ENCODE data around the gene NHLRC1. TPM values are rescaled to one million over a fixed set of nuclear protein-coding genes. Genes with fewer than 3 reads are reported as not detected.

The NHLRC1 gene
- total and polyA plus RNA-seq, 11 donors, result 0.56 to 2.6 (median 1.3) TPM

DNA sequence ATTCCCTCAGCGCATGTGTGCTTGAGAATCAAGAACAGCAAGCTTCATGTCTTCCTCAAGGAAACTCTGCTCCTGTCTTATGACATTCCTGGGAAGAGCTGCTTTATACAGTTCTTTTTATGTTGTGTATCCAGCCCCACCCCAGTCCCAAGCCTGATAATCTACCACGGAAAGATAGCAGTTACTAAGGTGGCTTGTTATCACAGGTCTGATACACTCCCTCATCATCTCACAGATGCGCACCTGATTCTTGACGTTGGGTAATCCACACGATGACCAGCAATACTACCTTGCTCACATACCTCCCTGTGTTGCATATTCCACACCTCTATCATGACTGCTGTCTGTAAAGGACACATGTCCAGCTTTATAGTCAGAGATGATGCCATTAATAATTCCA lies 3.2 kb downstream of the NHLRC1 start:
- Histone ChIP-seq H3K27me3 (no peaks in the 10 kb centered on the region), H3K9me3 (peaks cover 0 to 16% (median 0%) of the 10 kb centered on the region in 12 donors), H3K36me3 (no peaks in the 10 kb centered on the region), H3K4me1 (peaks cover 0 to 18% (median 9%) of the 10 kb centered on the region in 12 donors), H3K4me3 (no peak overlapping the region), H3K27ac (no peak overlapping the region)
- intact Hi-C loops (cut with DNase I), result loop anchor here in 2 of 10 donors (5.0 to 10.0 kb wide), 2 partner anchors 124 to 127 kb away; no protein-coding TSS in a partner anchor
- ATAC-seq, result no peak
- DNase-seq, result no peak
- 53 to 74% (median 72%) methylated on average over 5 of the region's 5 CpGs for WGBS, 4 donors
- TF ChIP-seq, protein P1, sequence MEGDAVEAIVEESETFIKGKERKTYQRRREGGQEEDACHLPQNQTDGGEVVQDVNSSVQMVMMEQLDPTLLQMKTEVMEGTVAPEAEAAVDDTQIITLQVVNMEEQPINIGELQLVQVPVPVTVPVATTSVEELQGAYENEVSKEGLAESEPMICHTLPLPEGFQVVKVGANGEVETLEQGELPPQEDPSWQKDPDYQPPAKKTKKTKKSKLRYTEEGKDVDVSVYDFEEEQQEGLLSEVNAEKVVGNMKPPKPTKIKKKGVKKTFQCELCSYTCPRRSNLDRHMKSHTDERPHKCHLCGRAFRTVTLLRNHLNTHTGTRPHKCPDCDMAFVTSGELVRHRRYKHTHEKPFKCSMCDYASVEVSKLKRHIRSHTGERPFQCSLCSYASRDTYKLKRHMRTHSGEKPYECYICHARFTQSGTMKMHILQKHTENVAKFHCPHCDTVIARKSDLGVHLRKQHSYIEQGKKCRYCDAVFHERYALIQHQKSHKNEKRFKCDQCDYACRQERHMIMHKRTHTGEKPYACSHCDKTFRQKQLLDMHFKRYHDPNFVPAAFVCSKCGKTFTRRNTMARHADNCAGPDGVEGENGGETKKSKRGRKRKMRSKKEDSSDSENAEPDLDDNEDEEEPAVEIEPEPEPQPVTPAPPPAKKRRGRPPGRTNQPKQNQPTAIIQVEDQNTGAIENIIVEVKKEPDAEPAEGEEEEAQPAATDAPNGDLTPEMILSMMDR (IDR thresholded peaks at IDR 0.05), result no peak
- TF ChIP-seq POLR2A (IDR thresholded peaks at IDR 0.05), result no peak

DNA sequence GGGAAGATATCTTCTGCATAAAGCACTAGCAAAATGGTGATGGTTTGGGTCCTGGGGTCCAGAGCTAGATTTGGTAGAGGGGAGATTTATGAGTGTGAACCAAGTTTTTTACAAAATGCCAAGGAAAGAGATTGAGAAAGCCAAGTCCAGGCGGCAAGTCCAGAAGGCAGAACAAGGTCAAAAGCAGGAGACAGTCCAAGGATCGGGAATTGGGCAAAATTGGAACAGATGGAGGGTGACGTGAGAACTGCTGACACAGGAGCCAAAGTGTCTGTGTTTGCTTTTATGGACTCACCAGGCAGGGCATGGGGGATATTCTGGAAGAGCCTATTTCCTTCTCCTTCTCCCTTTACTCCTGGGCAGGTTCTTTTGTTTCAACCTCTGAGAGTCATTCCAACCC lies 4.1 kb downstream of the NHLRC1 start:
- intact Hi-C loops (cut with DNase I), result loop anchor here in 2 of 10 donors (5.0 to 10.0 kb wide), 2 partner anchors 124 to 126 kb away; no protein-coding TSS in a partner anchor
- peaks cover 0 to 16% (median 9%) of the 10 kb centered on the region in 12 donors for H3K4me1 ChIP-seq
- no peaks in the 10 kb centered on the region for H3K36me3 ChIP-seq
- no peaks in the 10 kb centered on the region for H3K27me3 ChIP-seq
- H3K4me3 ChIP-seq, result no peak overlapping the region
- no peak for ATAC-seq
- H3K27ac ChIP-seq, result no peak overlapping the region
- DNase-seq, result no peak
- WGBS, 4 donors, result 69 to 79% (median 75%) methylated on average over 3 of the region's 3 CpGs
- no peak for TF ChIP-seq POLR2A (IDR thresholded peaks at IDR 0.05)
- TF ChIP-seq, protein P1 (IDR thresholded peaks at IDR 0.05), result no peak
- peaks cover 0 to 16% (median 0%) of the 10 kb centered on the region in 12 donors for H3K9me3 ChIP-seq

DNA sequence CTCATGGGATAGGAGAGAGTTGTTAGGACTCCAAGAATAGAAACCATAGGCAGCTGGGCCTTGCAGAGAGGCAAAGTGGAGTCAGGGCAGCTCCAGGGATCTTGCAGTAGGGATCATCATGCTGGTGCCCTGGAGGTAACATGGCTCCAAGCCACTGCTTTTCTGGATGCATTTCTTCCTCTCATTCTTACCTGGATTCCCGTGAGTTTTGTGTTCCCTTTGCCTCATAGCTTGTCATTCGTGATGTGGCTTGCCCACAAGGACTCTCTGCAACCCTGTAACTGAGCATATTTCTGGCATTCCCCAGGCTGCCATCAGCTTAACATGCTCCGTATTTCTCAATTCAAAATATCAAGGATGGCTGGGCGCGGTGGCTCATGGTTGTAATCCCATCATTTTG lies 5.3 kb downstream of the NHLRC1 start:
- 90 to 94% (median 91%) methylated on average over 5 of the region's 5 CpGs for whole genome bisulfite sequencing, 4 donors
- Histone ChIP-seq H3K27me3 (no peaks in the 10 kb centered on the region), H3K9me3 (peaks cover 0 to 16% (median 0%) of the 10 kb centered on the region in 12 donors), H3K4me1 (peaks cover 0 to 7% (median 5%) of the 10 kb centered on the region in 12 donors), H3K36me3 (no peaks in the 10 kb centered on the region), H3K27ac (no peak overlapping the region), H3K4me3 (no peak overlapping the region)
- DNase-seq (no peak), ATAC-seq (no peak)
- intact Hi-C loops (cut with DNase I), result loop anchor here in 2 of 10 donors (5.0 to 10.0 kb wide), 2 partner anchors 122 to 125 kb away; no protein-coding TSS in a partner anchor
- no peak for TF ChIP-seq POLR2A (IDR thresholded peaks at IDR 0.05)
- TF ChIP-seq, protein P1 (IDR thresholded peaks at IDR 0.05), result no peak

DNA sequence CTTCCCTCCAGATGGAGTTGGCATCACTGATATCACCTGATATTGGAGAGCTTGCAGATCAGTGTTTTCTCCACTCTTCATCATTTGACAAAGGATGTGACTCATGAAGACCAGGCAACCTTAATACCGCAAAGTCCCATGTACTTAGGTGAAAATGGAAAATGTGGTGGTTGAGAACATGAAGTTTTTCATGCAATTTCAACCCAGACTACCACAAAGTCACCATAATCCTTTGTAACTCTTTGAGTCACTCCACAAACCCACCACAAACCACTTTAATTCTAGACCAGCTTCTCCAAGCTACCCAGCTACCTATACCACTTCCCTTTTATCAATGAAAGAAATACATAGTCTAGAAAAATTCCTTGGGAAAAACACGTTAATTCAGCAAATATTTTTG lies 7.1 kb downstream of the NHLRC1 start:
- Histone ChIP-seq H3K9me3 (peaks cover 0 to 4% (median 0%) of the 10 kb centered on the region in 12 donors), H3K27me3 (no peaks in the 10 kb centered on the region), H3K27ac (no peak overlapping the region), H3K36me3 (no peaks in the 10 kb centered on the region), H3K4me3 (no peak overlapping the region), H3K4me1 (no peaks in the 10 kb centered on the region)
- no peak for DNase-seq
- intact Hi-C loops (cut with DNase I), result loop anchor here in 2 of 10 donors (5.0 to 10.0 kb wide), 2 partner anchors 121 to 123 kb away; no protein-coding TSS in a partner anchor
- WGBS, 4 donors, result 83 to 89% (median 87%) methylated on average over 2 of the region's 2 CpGs
- TF ChIP-seq POLR2A (IDR thresholded peaks at IDR 0.05), result no peak
- TF ChIP-seq, protein P1 (IDR thresholded peaks at IDR 0.05), result no peak
- ATAC-seq, result no peak
